H1 (cell line): ENCODE data around the gene DBNDD1. TPM values are rescaled to one million over a fixed set of nuclear protein-coding genes. Genes with fewer than 3 reads are reported as not detected.
A peak's percentile ranks its signal among the peaks of the same experiment; 100 is the strongest.

Experiments
- CTCF ChIA-PET: fragments of 300-600 bp; sonication (Branson Sonifier 250); formaldehyde crosslinking; loops from one replicate; lab custom pipeline; 2021; ENCODE audit not compliant: partially characterized antibody; lab: Charles Lee
- POLR2A ChIA-PET: fragments of 300-600 bp; sonication (Branson Sonifier 250); formaldehyde crosslinking; loops from one replicate; lab custom pipeline; 2021; ENCODE audit warnings: inconsistent platforms; ENCODE audit not compliant: partially characterized antibody; lab: Charles Lee
- DNase-seq, 2 experiments: peaks; one replicate each; pipeline versions ENCODE4 v3.0.0 to v3.0.0-alpha.2; 2010 to 2022; ENCODE audit warnings: low spot score in 2 of 2, low read depth in 1 of 2, mixed read lengths in 1 of 2
- FAIRE-seq: peaks from 2 replicates; lab custom pipeline; 2011; peaks lifted over from hg19 to GRCh38; lab: Jason Lieb, UNC
- H2AFZ ChIP-seq: 2 replicates; pipeline ENCODE4 v1.8.1; 2012; ENCODE audit warnings: low read length, inconsistent platforms
- H2AK5ac ChIP-seq: 2 replicates; pipeline ENCODE4 v1.6.1; 2013; ENCODE audit warnings: low read depth, low read length
- H2BK120ac ChIP-seq: replicated peaks from 2 replicates; pipeline ENCODE3; 2013; ENCODE audit warnings: low read depth, low read length, inconsistent platforms
- H2BK12ac ChIP-seq: 2 replicates; pipeline ENCODE4 v1.6.1; 2013; ENCODE audit warnings: low read depth, low read length
- H2BK15ac ChIP-seq: 2 replicates; pipeline ENCODE4 v1.6.1; 2013; ENCODE audit warnings: low read length
- H2BK20ac ChIP-seq: 2 replicates; pipeline ENCODE4 v1.6.1; 2013; ENCODE audit warnings: low read length
- H2BK5ac ChIP-seq: 2 replicates; pipeline ENCODE4 v1.6.1; 2013; ENCODE audit warnings: low read depth, low read length
- H3K14ac ChIP-seq: 2 replicates; pipeline ENCODE4 v1.6.1; 2013; ENCODE audit warnings: inconsistent platforms; ENCODE audit not compliant: insufficient read length
- H3K18ac ChIP-seq: 2 replicates; pipeline ENCODE4 v1.6.1; 2013; ENCODE audit warnings: low read length; ENCODE audit errors: extremely low read depth
- H3K23ac ChIP-seq: 2 replicates; pipeline ENCODE4 v1.6.1; 2013; ENCODE audit warnings: inconsistent platforms; ENCODE audit not compliant: insufficient read length
- H3K23me2 ChIP-seq: 2 replicates; pipeline ENCODE4 v1.6.1; 2013; ENCODE audit warnings: low read depth, low read length
- H3K27ac ChIP-seq: 2 replicates; pipeline ENCODE4 v1.6.1; 2011; ENCODE audit warnings: low read depth, low read length, inconsistent platforms
- H3K27me3 ChIP-seq, 4 experiments: replicated peaks in 1 of 4; 1 replicate in 1 of 4; 2 replicates in 3 of 4; pipeline versions ENCODE4 v1.6.1 to v1.8.1; 2011 to 2013; ENCODE audit warnings: low read length in 3 of 4, mild to moderate bottlenecking in 3 of 4, inconsistent platforms in 2 of 4, mixed read lengths in 2 of 4, moderate library complexity in 1 of 4; ENCODE audit not compliant: control insufficient read depth in 3 of 4, insufficient read depth in 3 of 4; ENCODE audit errors: extremely low read depth in 1 of 4
- H3K36me3 ChIP-seq, 4 experiments: 2 replicates each; pipeline versions ENCODE4 v1.6.1 to v1.8.1; 2011 to 2013; ENCODE audit warnings: mild to moderate bottlenecking in 4 of 4, low read length in 3 of 4, moderate library complexity in 2 of 4, control low read depth in 1 of 4, inconsistent platforms in 1 of 4; ENCODE audit not compliant: insufficient read depth in 4 of 4, control insufficient read depth in 2 of 4
- H3K4ac ChIP-seq: replicated peaks from 2 replicates; pipeline ENCODE3; 2013; ENCODE audit warnings: low read length, low read depth, mixed read lengths, inconsistent platforms; ENCODE audit not compliant: insufficient read length
- H3K4me1 ChIP-seq, 4 experiments: replicated peaks in 1 of 4; 1 replicate in 1 of 4; 2 replicates in 3 of 4; pipeline versions ENCODE4 v1.6.1 to v1.8.1; 2011 to 2013; ENCODE audit warnings: low read length in 3 of 4, inconsistent platforms in 2 of 4, mixed read lengths in 1 of 4; ENCODE audit not compliant: insufficient read depth in 4 of 4, control insufficient read depth in 3 of 4
- H3K4me2 ChIP-seq, 2 experiments: 2 replicates each; pipeline versions ENCODE4 v1.6.1 to v1.8.1; 2011 to 2013; ENCODE audit warnings: low read depth in 2 of 2, low read length in 2 of 2, control low read depth in 1 of 2, inconsistent platforms in 1 of 2, mild to moderate bottlenecking in 1 of 2; ENCODE audit not compliant: insufficient read depth in 1 of 2
- H3K4me3 ChIP-seq, 4 experiments: fragments of 200-600, 300-600 bp in 1 of 4; sonication (generic), shearing (Covaris generic), sonication (Bioruptor Twin) in 1 of 4; 2 replicates each; pipeline versions ENCODE4 v1.5.1 to v1.8.1; 2011 to 2016; ENCODE audit warnings: low read length in 4 of 4, low read depth in 3 of 4, control low read depth in 2 of 4, inconsistent platforms in 2 of 4, mild to moderate bottlenecking in 2 of 4, mixed read lengths in 1 of 4, moderate library complexity in 1 of 4; ENCODE audit not compliant: insufficient read depth in 2 of 4; ENCODE audit errors: extremely low read depth in 1 of 4
- H3K56ac ChIP-seq: replicated peaks from 2 replicates; pipeline ENCODE3; 2013; ENCODE audit warnings: low read depth, mild to moderate bottlenecking, mixed read lengths, low read length, inconsistent platforms; ENCODE audit not compliant: insufficient read length
- H3K79me1 ChIP-seq: 2 replicates; pipeline ENCODE4 v1.6.1; 2013; ENCODE audit warnings: low read depth, low read length, control low read depth
- H3K79me2 ChIP-seq, 2 experiments: 2 replicates each; pipeline versions ENCODE4 v1.6.1 to v1.8.1; 2012 to 2013; ENCODE audit warnings: low read length in 2 of 2, mild to moderate bottlenecking in 2 of 2, inconsistent platforms in 1 of 2; ENCODE audit not compliant: insufficient read depth in 2 of 2, control insufficient read depth in 1 of 2
- H3K9ac ChIP-seq, 4 experiments: replicated peaks in 1 of 4; 1 replicate in 1 of 4; 2 replicates in 3 of 4; pipeline versions ENCODE4 v1.6.1 to v1.8.1; 2011 to 2013; ENCODE audit warnings: low read depth in 3 of 4, low read length in 3 of 4, control low read depth in 2 of 4, mild to moderate bottlenecking in 2 of 4, moderate library complexity in 2 of 4, inconsistent platforms in 1 of 4; ENCODE audit errors: extremely low read depth in 1 of 4
- H3K9me3 ChIP-seq, 2 experiments: 2 replicates each; pipeline versions ENCODE4 v1.6.1 to v1.8.1; 2012 to 2013; ENCODE audit warnings: mild to moderate bottlenecking in 2 of 2, moderate library complexity in 2 of 2, control low read depth in 1 of 2, inconsistent platforms in 1 of 2, low read depth in 1 of 2, low read length in 1 of 2, mixed read lengths in 1 of 2; ENCODE audit not compliant: insufficient read depth in 2 of 2
- H4K20me1 ChIP-seq, 2 experiments: replicated peaks in 1 of 2; 2 replicates each; pipeline versions ENCODE3 to v1.8.1; 2011 to 2013; ENCODE audit warnings: inconsistent platforms in 2 of 2, low read length in 2 of 2, mild to moderate bottlenecking in 1 of 2; ENCODE audit not compliant: insufficient read depth in 2 of 2, control insufficient read depth in 1 of 2
- H4K5ac ChIP-seq: 2 replicates; pipeline ENCODE4 v1.6.1; 2013; ENCODE audit warnings: low read length, low read depth, mixed read lengths, inconsistent platforms; ENCODE audit not compliant: insufficient read length
- H4K8ac ChIP-seq: 2 replicates; pipeline ENCODE4 v1.8.0; 2013; ENCODE audit warnings: mild to moderate bottlenecking, moderate library complexity, low read length, inconsistent platforms; ENCODE audit not compliant: insufficient read depth; ENCODE audit errors: extremely low read depth
- H4K91ac ChIP-seq: replicated peaks from 2 replicates; pipeline ENCODE3; 2013; ENCODE audit warnings: low read length, mixed read lengths, inconsistent platforms; ENCODE audit not compliant: insufficient read length
- BACH1 ChIP-seq: IDR thresholded peaks from 2 replicates; pipeline ENCODE4 v1.6.1; 2012; ENCODE audit warnings: low read length, improper control_type of control experiment
- CBX8 ChIP-seq: fragments of 300-800, 300-1000 bp; sonication (generic); IDR thresholded peaks from 2 replicates; pipeline ENCODE4 v1.7.1; 2016; ENCODE audit warnings: low read depth, low read length, borderline replicate concordance
- MAX ChIP-seq: IDR thresholded peaks from 2 replicates; pipeline ENCODE4 v1.6.1; 2012; ENCODE audit warnings: inconsistent platforms
- SIN3A ChIP-seq, 2 experiments: IDR thresholded peaks in 1 of 2; conservative IDR thresholded peaks in 1 of 2; 2 replicates each; pipeline ENCODE4 v1.6.1; 2011 to 2012; ENCODE audit warnings: low read length in 2 of 2, improper control_type of control experiment in 1 of 2, low read depth in 1 of 2, mild to moderate bottlenecking in 1 of 2
- SRF ChIP-seq: IDR thresholded peaks from 2 replicates; pipeline ENCODE4 v1.6.1; 2011; ENCODE audit warnings: mild to moderate bottlenecking, low read depth, low read length, moderate library complexity
- TAF1 ChIP-seq: IDR thresholded peaks from 2 replicates; pipeline ENCODE4 v1.6.1; 2011; ENCODE audit warnings: mild to moderate bottlenecking, low read depth, low read length
- TEAD4 ChIP-seq: IDR thresholded peaks from 2 replicates; pipeline ENCODE4 v1.6.1; 2012; ENCODE audit warnings: low read depth, low read length, inconsistent platforms, mixed read lengths
- ZNF274 ChIP-seq: IDR thresholded peaks from 2 replicates; pipeline ENCODE4 v1.7.0; 2012; ENCODE audit warnings: low read length, borderline replicate concordance; ENCODE audit errors: extremely low read depth
- WGBS, 2 experiments: shearing (Covaris generic) in 1 of 2; methylation state at CpG; one replicate each; pipeline versions ENCODE4 v1.1.6 to v1.1.7; 2013 to 2015; ENCODE audit warnings: low lambda C conversion rate in 2 of 2, mixed read lengths in 2 of 2, inconsistent platforms in 1 of 2, low coverage in 1 of 2, missing lambda C conversion rate in 1 of 2; ENCODE audit not compliant: insufficient replicate concordance in 2 of 2, insufficient coverage in 1 of 2, insufficient read length in 1 of 2; ENCODE audit errors: extremely low coverage in 1 of 2, missing lambda C conversion rate in 1 of 2; 5-methylcytosine and 5-hydroxymethylcytosine counted together
- polyA plus RNA-seq, 7 experiments: library from polyadenylated mRNA; depleted of rRNA in 3 of 7; stranded (reverse) in 5 of 7; unstranded in 2 of 7; fragments of >200 nt in 5 of 7; fragments of 200-250 nt in 2 of 7; gene quantifications; 1 replicate in 5 of 7; 2 replicates in 1 of 7; 4 replicates in 1 of 7; pipeline versions ENCODE4 v1.2.1 to v1.2.3, GENCODE V29; 2011 to 2013; ENCODE audit warnings: missing spikeins in 2 of 7, mixed read lengths in 2 of 7
- total RNA-seq: library from RNA; stranded (reverse); fragmentation: NEBNext Ultra II Directional; extraction: Animal tissue kit (Norgen Biotek cat#: 25700); gene quantifications from 2 replicates; pipeline ENCODE4 v1.2.1, GENCODE V29; 2021
- TF ChIP-seq, protein P1 (sequence below): IDR thresholded peaks from 2 replicates; pipeline ENCODE4 v1.6.1; 2011; ENCODE audit warnings: low read depth, mild to moderate bottlenecking, low read length; ENCODE audit not compliant: insufficient read depth
- TF ChIP-seq, protein P2 (sequence below): IDR thresholded peaks from 2 replicates; pipeline ENCODE4 v1.6.1; 2011; ENCODE audit warnings: low read length, improper control_type of control experiment

The DBNDD1 gene
- total and polyA plus RNA-seq, 2 of the 8 experiments (the other 6 are each of a cell fraction or from before 2014, with no cell fraction given): 69.9 to 92.6 TPM

DNA sequence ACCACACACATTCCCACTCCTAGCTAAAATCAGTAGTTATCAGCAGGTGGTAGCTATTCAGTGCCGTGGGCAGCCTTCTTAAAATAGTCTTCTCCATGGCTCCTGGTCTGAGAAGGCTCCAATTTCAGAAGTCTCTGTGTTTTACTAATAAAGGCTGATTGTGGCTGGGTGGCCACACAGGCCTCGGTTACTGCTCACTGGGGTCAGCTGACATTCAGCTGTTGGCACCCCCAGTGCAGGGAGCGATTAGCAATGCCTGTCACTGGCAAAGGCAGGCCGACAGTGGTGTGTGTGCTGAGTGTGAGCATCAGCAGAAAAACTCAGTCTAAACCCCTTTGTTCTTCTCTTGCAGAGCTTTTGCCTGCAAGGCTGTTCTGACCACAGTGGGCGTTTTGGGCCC lies 16.6 kb upstream of the DBNDD1 start:
- Histone ChIP-seq H3K36me3 (peaks cover 20 to 47% (median 24%) of the 10 kb centered on the region in 4 experiments; a peak in 7 of 8 replicates), H3K79me1 (no peaks in the 10 kb centered on the region; the same call in 1 of the 2 replicates), H3K9ac (no peak overlapping the region; a peak in 1 of 7 replicates), H4K8ac (no peak overlapping the region), H2BK5ac (0 out of 2 replicates have a peak overlapping the region, but pooled peaks have one; percentile 66), H3K4me1 (peaks cover 0 to 9% (median 5%) of the 10 kb centered on the region in 4 experiments; a peak in 4 of 7 replicates), H3K14ac (no peak overlapping the region), H3K23ac (no peak overlapping the region), H3K18ac (no peak overlapping the region), H3K4me3 (no peak overlapping the region; a peak in 1 of 8 replicates), H3K56ac (no peak overlapping the region), H4K5ac (no peak overlapping the region), H3K23me2 (0 out of 2 replicates have a peak, but pooled peaks cover 2% of the 10 kb centered on the region), H2AFZ (no peak overlapping the region), H2BK15ac (no peak overlapping the region), H2AK5ac (no peak overlapping the region), H3K27ac (0 out of 2 replicates have a peak overlapping the region, but pooled peaks have one; percentile 1), H2BK12ac (no peak overlapping the region), H4K91ac (no peak overlapping the region), H3K4me2 (0 out of 4 replicates have a peak overlapping the region, but pooled peaks have one; percentile 10 to 25), H4K20me1 (peaks cover 0 to 5% of the 10 kb centered on the region in 2 experiments), H3K79me2 (no peaks in the 10 kb centered on the region), H3K9me3 (no peaks in the 10 kb centered on the region), H3K4ac (no peak overlapping the region), H2BK120ac (no peak overlapping the region), H3K27me3 (no peaks in the 10 kb centered on the region), H2BK20ac (no peak overlapping the region)
- POLR2A ChIA-PET: interaction anchor here (0.7 to 3.3 kb wide), 5 partner anchors 12 to 36 kb away, joined by 3 to 17 read pairs (median 4); partner anchors contain the start of gene DBNDD1
- WGBS, 2 experiments: 78% methylated on average over 5 of the region's 5 CpGs; no CpG with 5 or more reads in 1 of the 2 experiments
- FAIRE-seq: no peak
- CTCF ChIA-PET: interaction anchor here (0.9 to 1.9 kb wide), 4 partner anchors 10 to 23 kb away, joined by 3 to 4 read pairs (median 4); no protein-coding TSS in a partner anchor
- TF ChIP-seq, protein P1, sequence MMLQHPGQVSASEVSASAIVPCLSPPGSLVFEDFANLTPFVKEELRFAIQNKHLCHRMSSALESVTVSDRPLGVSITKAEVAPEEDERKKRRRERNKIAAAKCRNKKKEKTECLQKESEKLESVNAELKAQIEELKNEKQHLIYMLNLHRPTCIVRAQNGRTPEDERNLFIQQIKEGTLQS: no peak
- TF ChIP-seq CBX8 (no peak), SRF (peak; percentile 50; the same call in 1 of the 2 replicates), ZNF274 (no peak), MAX (no peak), BACH1 (peak; percentile 22; the same call in 1 of the 2 replicates), SIN3A (conservative IDR thresholded peaks at IDR 0.05 in 1 of 2, IDR thresholded peaks at IDR 0.05 in 1 of 2; ENCODE audit: low read depth in 1 of 2, low read length in 2 of 2) (0 out of 4 replicates have a peak, but pooled peaks have one; percentile 31 to 65), TEAD4 (peak; percentile 35; the same call in 1 of the 2 replicates), TAF1 (peak; percentile 42; the same call in 1 of the 2 replicates)
- TF ChIP-seq, protein P2, sequence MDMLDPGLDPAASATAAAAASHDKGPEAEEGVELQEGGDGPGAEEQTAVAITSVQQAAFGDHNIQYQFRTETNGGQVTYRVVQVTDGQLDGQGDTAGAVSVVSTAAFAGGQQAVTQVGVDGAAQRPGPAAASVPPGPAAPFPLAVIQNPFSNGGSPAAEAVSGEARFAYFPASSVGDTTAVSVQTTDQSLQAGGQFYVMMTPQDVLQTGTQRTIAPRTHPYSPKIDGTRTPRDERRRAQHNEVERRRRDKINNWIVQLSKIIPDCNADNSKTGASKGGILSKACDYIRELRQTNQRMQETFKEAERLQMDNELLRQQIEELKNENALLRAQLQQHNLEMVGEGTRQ: peak; percentile 51
- no peak for DNase-seq
